OCI-LY7 (cell line): ENCODE data around the gene MAST1. TPM values are rescaled to one million over a fixed set of nuclear protein-coding genes. Genes with fewer than 3 reads are reported as not detected.
"Not testable (repeated sequence)": the region's sequence is repeated elsewhere in the genome, so short reads cannot be mapped to it uniquely, and the experiment has no call there.

Source experiments
- BruUV-seq: library from RNA; stranded (reverse); fragments of 400-500 nt; replicated peaks from 2 replicates; lab custom pipeline; 2021; lab: Mats Ljungman, UMichigan
- CTCF ChIA-PET: fragments of 300-600 bp; sonication (Branson Sonifier 250); formaldehyde crosslinking; loops from one replicate; lab custom pipeline; 2022; ENCODE audit warnings: antibody characterized with exemption; ENCODE audit not compliant: unreplicated experiment; lab: Charles Lee
- POLR2A ChIA-PET: fragments of 300-600 bp; sonication (Branson Sonifier 250); formaldehyde crosslinking; loops from one replicate; lab custom pipeline; 2022; ENCODE audit warnings: antibody characterized with exemption; lab: Charles Lee
- DNase-seq: peaks from one replicate; pipeline ENCODE4 v3.0.0-alpha.2; 2015; ENCODE audit warnings: low spot score
- H2AFZ ChIP-seq: fragments of 200-600 bp; sonication (generic), shearing (Covaris generic); 2 replicates; pipeline ENCODE4 v1.6.1; 2014; ENCODE audit warnings: mild to moderate bottlenecking, antibody characterized with exemption, low read length, moderate library complexity
- H3K27ac ChIP-seq: fragments of 200-600 bp; sonication (generic); 2 replicates; pipeline ENCODE4 v1.5.1; 2014; ENCODE audit warnings: mixed run types, low read depth, mild to moderate bottlenecking, moderate library complexity, low read length, inconsistent platforms; ENCODE audit not compliant: poor library complexity, severe bottlenecking
- H3K36me3 ChIP-seq: fragments of 200-600 bp; sonication (generic); 2 replicates; pipeline ENCODE4 v1.6.1; 2014; ENCODE audit warnings: mild to moderate bottlenecking, antibody characterized with exemption, low read length, moderate library complexity, mixed read lengths; ENCODE audit not compliant: insufficient read depth
- H3K4me1 ChIP-seq: fragments of 200-600 bp; sonication (generic); 2 replicates; pipeline ENCODE4 v1.5.1; 2014; ENCODE audit warnings: mild to moderate bottlenecking, low read length; ENCODE audit not compliant: insufficient read depth, poor library complexity, severe bottlenecking
- H3K4me2 ChIP-seq: fragments of 200-600 bp; sonication (generic); 2 replicates; pipeline ENCODE4 v1.6.1; 2014; ENCODE audit warnings: mild to moderate bottlenecking, low read length
- H3K4me3 ChIP-seq: fragments of 200-600 bp; sonication (generic); 2 replicates; pipeline ENCODE4 v1.5.1; 2014; ENCODE audit warnings: mild to moderate bottlenecking, low read depth, low read length; ENCODE audit not compliant: poor library complexity, severe bottlenecking
- H3K79me2 ChIP-seq: fragments of 200-600 bp; sonication (generic); 2 replicates; pipeline ENCODE4 v1.6.1; 2016; ENCODE audit warnings: low read depth, mild to moderate bottlenecking, low read length, moderate library complexity, mixed read lengths; ENCODE audit not compliant: insufficient read depth
- H3K9me2 ChIP-seq: fragments of 200-600 bp; sonication (generic); 2 replicates; pipeline ENCODE4 v1.6.1; 2016; ENCODE audit warnings: mild to moderate bottlenecking, low read length, mixed read lengths; ENCODE audit not compliant: insufficient read depth
- H3K9me3 ChIP-seq: fragments of 200-600 bp; sonication (generic); 2 replicates; pipeline ENCODE4 v1.6.1; 2014; ENCODE audit warnings: mild to moderate bottlenecking, mixed run types, low read length, mixed read lengths
- H4K20me1 ChIP-seq: fragments of 200-600 bp; sonication (generic); 2 replicates; pipeline ENCODE4 v1.6.1; 2014; ENCODE audit warnings: mild to moderate bottlenecking, antibody characterized with exemption, low read length, moderate library complexity, mixed read lengths; ENCODE audit not compliant: insufficient read depth
- EZH2phosphoT487 ChIP-seq: fragments of 200-600 bp; sonication (generic); IDR thresholded peaks from 2 replicates; pipeline ENCODE4 v1.6.1; 2018; ENCODE audit warnings: low read depth, borderline replicate concordance, mild to moderate bottlenecking, mixed run types, antibody characterized with exemption, low read length, moderate library complexity, mixed read lengths
- intact Hi-C: fragments of 100-400 bp; cut with micrococcal nuclease; formaldehyde crosslinking; loops from one replicate; pipeline ENCODE4 v1.10.0; 2022; ENCODE audit not compliant: unreplicated experiment
- total RNA-seq, 2 experiments: library from RNA; depleted of rRNA in 1 of 2; stranded (reverse); fragments of >200 nt in 1 of 2; shearing (Covaris generic) in 1 of 2; gene quantifications; 2 replicates each; pipeline ENCODE4 v1.2.3, GENCODE V29; 2014 to 2022
- TF ChIP-seq, protein P1 (sequence below): fragments of 200-600 bp; sonication (generic); conservative IDR thresholded peaks from 2 replicates; pipeline ENCODE4 v1.5.1; 2014; ENCODE audit warnings: mild to moderate bottlenecking, antibody characterized with exemption, low read length, moderate library complexity, mixed read lengths

The MAST1 gene
- total RNA-seq, 2 experiments from 2014 or later, result 9.1 to 21.1 TPM

DNA sequence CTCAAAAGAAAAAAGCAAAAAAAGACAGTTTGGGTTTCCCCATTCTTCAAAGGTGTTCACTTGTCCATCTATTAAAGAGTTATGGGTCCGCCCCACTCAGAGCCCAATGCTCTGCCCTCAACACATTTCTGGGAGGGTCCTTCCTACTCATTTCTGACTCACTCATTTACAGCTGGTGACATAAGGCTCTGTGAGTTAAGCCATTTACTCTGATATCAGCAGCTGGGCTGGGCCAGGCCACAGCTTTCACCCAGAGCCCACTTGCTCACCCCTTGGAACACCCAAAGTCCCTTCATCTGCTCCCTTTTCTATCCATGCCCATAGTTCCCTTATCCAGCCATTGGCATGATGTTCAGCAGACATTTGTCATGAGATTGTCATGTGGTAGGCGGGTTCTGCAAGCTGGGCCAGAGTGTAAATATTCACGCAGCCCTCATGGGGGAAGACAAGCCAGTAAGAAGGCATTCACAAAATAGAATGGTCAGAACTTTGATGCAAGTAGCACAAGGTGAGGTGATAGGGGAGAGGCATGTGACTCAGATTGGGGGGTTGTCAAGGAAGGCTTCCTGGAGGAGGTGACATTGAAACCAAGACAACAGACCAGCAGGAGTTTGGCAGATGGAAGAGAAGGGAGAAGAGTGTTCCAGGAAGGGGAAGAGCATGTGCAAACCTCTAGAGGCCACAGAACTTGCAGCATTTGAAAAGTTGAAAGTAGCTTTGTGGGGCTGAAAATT, 5.9 kb downstream of the MAST1 start:
- peaks cover 12% of the 10 kb centered on the region for H3K36me3 ChIP-seq
- no peak overlapping the region for H2AFZ ChIP-seq
- H3K4me1 ChIP-seq, result peaks cover 26% of the 10 kb centered on the region
- H3K4me3 ChIP-seq, result no peak overlapping the region
- H4K20me1 ChIP-seq, result no peaks in the 10 kb centered on the region
- DNase-seq, result no peak
- no TSS peak for BruUV-seq
- no peaks in the 10 kb centered on the region for H3K9me2 ChIP-seq
- no peaks in the 10 kb centered on the region for H3K9me3 ChIP-seq
- POLR2A ChIA-PET, result no interaction called here
- TF ChIP-seq EZH2phosphoT487, result no peak
- TF ChIP-seq, protein P1, sequence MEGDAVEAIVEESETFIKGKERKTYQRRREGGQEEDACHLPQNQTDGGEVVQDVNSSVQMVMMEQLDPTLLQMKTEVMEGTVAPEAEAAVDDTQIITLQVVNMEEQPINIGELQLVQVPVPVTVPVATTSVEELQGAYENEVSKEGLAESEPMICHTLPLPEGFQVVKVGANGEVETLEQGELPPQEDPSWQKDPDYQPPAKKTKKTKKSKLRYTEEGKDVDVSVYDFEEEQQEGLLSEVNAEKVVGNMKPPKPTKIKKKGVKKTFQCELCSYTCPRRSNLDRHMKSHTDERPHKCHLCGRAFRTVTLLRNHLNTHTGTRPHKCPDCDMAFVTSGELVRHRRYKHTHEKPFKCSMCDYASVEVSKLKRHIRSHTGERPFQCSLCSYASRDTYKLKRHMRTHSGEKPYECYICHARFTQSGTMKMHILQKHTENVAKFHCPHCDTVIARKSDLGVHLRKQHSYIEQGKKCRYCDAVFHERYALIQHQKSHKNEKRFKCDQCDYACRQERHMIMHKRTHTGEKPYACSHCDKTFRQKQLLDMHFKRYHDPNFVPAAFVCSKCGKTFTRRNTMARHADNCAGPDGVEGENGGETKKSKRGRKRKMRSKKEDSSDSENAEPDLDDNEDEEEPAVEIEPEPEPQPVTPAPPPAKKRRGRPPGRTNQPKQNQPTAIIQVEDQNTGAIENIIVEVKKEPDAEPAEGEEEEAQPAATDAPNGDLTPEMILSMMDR, result no peak
- no peaks in the 10 kb centered on the region for H3K79me2 ChIP-seq
- intact Hi-C loops, result no loop called here
- CTCF ChIA-PET, result no interaction called here
- H3K4me2 ChIP-seq, result no peak overlapping the region
- no peak overlapping the region for H3K27ac ChIP-seq

DNA sequence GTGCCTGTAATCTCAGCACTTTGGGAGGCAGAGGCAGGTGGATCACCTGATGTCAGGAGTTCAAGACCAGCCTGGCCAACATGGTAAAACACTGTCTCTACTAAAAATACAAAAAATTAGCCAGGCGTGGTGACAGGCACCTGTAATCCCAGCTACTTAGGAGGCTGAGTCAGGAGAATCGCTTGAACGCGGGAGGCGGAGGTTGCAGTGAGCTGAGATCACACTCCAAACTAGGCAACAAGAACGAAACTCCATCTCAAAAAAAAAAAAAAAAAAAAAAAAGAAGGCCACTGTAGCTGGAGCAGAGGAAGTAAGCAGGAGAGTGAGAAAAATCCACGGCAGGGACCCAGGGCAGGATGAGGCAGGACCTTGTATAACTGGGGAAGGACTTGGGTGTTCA, 8.3 kb downstream of the MAST1 start:
- H3K9me2 ChIP-seq, H3K4me2 ChIP-seq, H3K4me1 ChIP-seq, BruUV-seq, H3K9me3 ChIP-seq, H2AFZ ChIP-seq, H4K20me1 ChIP-seq, H3K4me3 ChIP-seq, H3K27ac ChIP-seq, H3K79me2 ChIP-seq, DNase-seq: not testable (repeated sequence)
- intact Hi-C loops, result loop anchor here (2.0 kb wide), 1 partner anchor 80 kb away; no protein-coding TSS in a partner anchor
- POLR2A ChIA-PET, result interaction anchor here (0.6 kb wide), 1 partner anchor 444 kb away, joined by 6 read pairs; no protein-coding TSS in a partner anchor
- CTCF ChIA-PET, result interaction anchor here (0.6 kb wide), 1 partner anchor 62 kb away, joined by 4 read pairs; no protein-coding TSS in a partner anchor
- H3K36me3 ChIP-seq, result peaks cover 12% of the 10 kb centered on the region

DNA sequence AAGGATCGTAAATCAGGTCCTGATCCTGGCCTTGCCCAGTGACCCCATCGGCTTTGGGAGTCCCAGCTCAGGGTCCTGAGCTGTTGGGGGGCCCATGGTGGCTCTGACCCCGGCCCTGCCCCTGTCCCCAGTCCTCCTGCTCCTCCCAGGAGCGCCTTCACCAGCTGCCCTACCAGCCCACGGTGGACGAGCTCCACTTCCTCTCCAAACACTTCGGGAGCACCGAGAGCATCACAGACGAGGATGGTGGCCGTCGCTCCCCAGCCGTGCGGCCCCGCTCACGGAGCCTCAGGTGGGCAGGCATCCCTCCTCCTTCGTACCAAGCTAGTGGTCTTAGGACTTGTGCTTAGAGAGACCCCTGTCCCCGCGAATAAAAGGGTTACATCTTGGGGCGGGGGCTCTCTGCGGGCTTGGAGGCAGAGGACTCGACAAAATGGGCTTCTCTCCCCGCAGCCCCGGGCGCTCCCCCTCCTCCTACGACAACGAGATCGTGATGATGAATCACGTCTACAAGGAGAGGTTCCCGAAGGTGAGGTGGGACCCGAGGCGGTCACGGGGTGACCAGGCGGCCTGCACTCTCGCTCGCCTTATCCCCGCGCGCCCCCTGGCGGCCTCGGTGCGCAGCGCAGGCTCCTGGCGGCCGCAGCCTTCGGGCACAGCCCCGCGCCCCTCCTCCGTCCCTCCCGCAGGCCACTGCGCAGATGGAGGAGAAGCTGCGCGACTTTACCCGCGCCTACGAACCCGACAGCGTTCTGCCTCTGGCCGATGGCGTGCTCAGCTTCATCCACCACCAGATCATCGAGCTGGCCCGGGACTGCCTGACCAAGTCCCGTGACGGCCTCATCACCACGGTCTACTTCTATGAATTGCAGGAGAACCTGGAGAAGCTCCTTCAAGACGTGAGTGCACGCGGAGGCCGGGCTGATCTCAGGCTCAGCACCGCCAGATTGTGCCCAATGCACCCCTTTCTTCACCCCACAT, 9.1 kb downstream of the MAST1 start:
- CTCF ChIA-PET, result interaction anchor here (0.5 to 0.8 kb wide), 2 partner anchors 19 to 77 kb away, joined by 3 to 4 read pairs; no protein-coding TSS in a partner anchor
- H3K27ac ChIP-seq, result no peak overlapping the region
- H2AFZ ChIP-seq, result no peak overlapping the region
- H3K9me2 ChIP-seq, result no peaks in the 10 kb centered on the region
- no peak overlapping the region for H3K4me3 ChIP-seq
- H3K79me2 ChIP-seq, result no peaks in the 10 kb centered on the region
- TF ChIP-seq, protein P1, result peak; percentile 96
- TF ChIP-seq EZH2phosphoT487, result no peak
- H3K9me3 ChIP-seq, result no peaks in the 10 kb centered on the region
- H3K4me1 ChIP-seq, result no peaks in the 10 kb centered on the region
- H4K20me1 ChIP-seq, result no peaks in the 10 kb centered on the region
- intact Hi-C loops, result loop anchor here (2.0 kb wide), 1 partner anchor 81 kb away; no protein-coding TSS in a partner anchor
- POLR2A ChIA-PET, result interaction anchor here (0.6 kb wide), 1 partner anchor 445 kb away, joined by 6 read pairs; no protein-coding TSS in a partner anchor
- H3K36me3 ChIP-seq, result peaks cover 12% of the 10 kb centered on the region
- H3K4me2 ChIP-seq, result peak overlapping the region; percentile 39; the same call in 1 of the 2 replicates
- DNase-seq, result peak; percentile 68
- no TSS peak for BruUV-seq
